GOT3 (cell line): ENCODE measurements around the gene EXTL2.
"Not testable (repeated sequence)": the region's sequence is repeated elsewhere in the genome, so short reads cannot be mapped to it uniquely, and the experiment has no call there.

Experiments used
- DNase-seq: peaks from one replicate; lab custom pipeline; 2025; ENCODE audit warnings: mixed read lengths; lab: John Stamatoyannopoulos, UW

The EXTL2 gene

GRCh38 chr1:100894603-100895539, at the start of gene EXTL2:
EXTL2 (minus strand) TSS chr1:100894842; CDS start chr1:100888757, 6,085 bp downstream.
- DNase-seq = no peak

- DNase-seq = no peak
These were observed 48.9 kb upstream of the EXTL2 start for GRCh38 chr1:100943533-100943932.

- no peak for DNase-seq
These were observed 47.8 kb upstream of the EXTL2 start for GRCh38 chr1:100942304-100943046.

- DNase-seq = no peak
These were observed 47.1 kb upstream of the EXTL2 start for GRCh38 chr1:100941580-100942216.

GRCh38 chr1:100941098-100941527, 46.5 kb upstream of the EXTL2 start:
- no peak for DNase-seq

- no peak for DNase-seq
These were observed 41.7 kb upstream of the EXTL2 start for GRCh38 chr1:100936194-100936967.

GRCh38 chr1:100933555-100933954, 38.9 kb upstream of the EXTL2 start:
- DNase-seq = not testable (repeated sequence)

- DNase-seq = no peak
These were observed 37.1 kb upstream of the EXTL2 start for GRCh38 chr1:100931716-100932115.

GRCh38 chr1:100930494-100930893, 35.9 kb upstream of the EXTL2 start:
- no peak for DNase-seq

- no peak for DNase-seq
These were observed 33.5 kb upstream of the EXTL2 start for GRCh38 chr1:100928128-100928527.

- DNase-seq = no peak
These were observed 32.6 kb upstream of the EXTL2 start for GRCh38 chr1:100927276-100927675.

- no peak for DNase-seq
These were observed 31.6 kb upstream of the EXTL2 start for GRCh38 chr1:100926240-100926639.

GRCh38 chr1:100924991-100925390, 30.3 kb upstream of the EXTL2 start:
- no peak for DNase-seq

GRCh38 chr1:100924212-100924611, 29.6 kb upstream of the EXTL2 start:
- DNase-seq = no peak

- DNase-seq = no peak
These were observed 26.6 kb upstream of the EXTL2 start for GRCh38 chr1:100921110-100921706.

- no peak for DNase-seq
These were observed 17.4 kb upstream of the EXTL2 start for GRCh38 chr1:100912019-100912418.

- DNase-seq = no peak
These were observed 14.4 kb upstream of the EXTL2 start for GRCh38 chr1:100909018-100909417.

GRCh38 chr1:100907887-100908286, 13.2 kb upstream of the EXTL2 start:
- DNase-seq = no peak

GRCh38 chr1:100905181-100905580, 10.5 kb upstream of the EXTL2 start:
- DNase-seq = no peak

- DNase-seq = no peak
These were observed 9.9 kb upstream of the EXTL2 start for GRCh38 chr1:100904528-100904927.

- no peak for DNase-seq
These were observed 9.1 kb upstream of the EXTL2 start for GRCh38 chr1:100903777-100904176.
